ENCODE measurements around the gene BFAR. TPM values are rescaled to one million over a fixed set of nuclear protein-coding genes. Genes with fewer than 3 reads are reported as not detected.

BFAR gene
- total and polyA plus RNA-seq, 2 donors (not counting 1 experiment from before 2014, with no cell fraction given), result 30.7 to 72.9 TPM

- H3K36me3 ChIP-seq (replicated peaks in 1 of 2; ENCODE audit: control extremely low read depth in 1 of 2, control insufficient read depth in 1 of 2, extremely low read depth in 1 of 2, insufficient read depth in 2 of 2, low read length in 1 of 2), result peaks cover 7 to 61% of the 10 kb centered on the region in 2 experiments
- POLR2A ChIA-PET, result interaction anchor here (1.3 kb wide), 1 partner anchor 26 kb away, joined by 3 read pairs; the partner anchor contains the start of gene BFAR
- H3K79me2 ChIP-seq (ENCODE audit: control insufficient read depth, insufficient read depth, low read length), result no peaks in the 10 kb centered on the region
- H2AFZ ChIP-seq (ENCODE audit: insufficient read depth, low read depth, low read length, poor library complexity, severe bottlenecking), result no peak overlapping the region
- Mint-ChIP-seq H3K27ac (peak overlapping the region; percentile 42), H3K4me3 (peak overlapping the region; percentile 7), H3K4me1 (peaks cover 8% of the 10 kb centered on the region), H3K9me3 (ENCODE audit: insufficient read depth) (no peaks in the 10 kb centered on the region), H3K27me3 (no peaks in the 10 kb centered on the region)
- peak; percentile 61 for DNase-seq
- no peaks in the 10 kb centered on the region for H3K27me3 ChIP-seq (replicated peaks in 1 of 4; ENCODE audit: control extremely low read depth in 1 of 4, control insufficient read depth in 3 of 4, insufficient read depth in 4 of 4, low read length in 3 of 4)
- intact Hi-C loops (cut with micrococcal nuclease), result no loop called here
- TF ChIP-seq CTCF (IDR thresholded peaks at IDR 0.05) (no peak), EZH2 (IDR thresholded peaks at IDR 0.05; ENCODE audit: borderline replicate concordance, insufficient read depth, low read depth, low read length, poor library complexity, severe bottlenecking) (no peak)
- no peak overlapping the region for H3K9ac ChIP-seq (ENCODE audit: low read length)
- peak overlapping the region; percentile 25 for H3K4me2 ChIP-seq (replicated peaks; ENCODE audit: low read depth, low read length, poor library complexity, severe bottlenecking)
- H4K20me1 ChIP-seq (ENCODE audit: control insufficient read depth, insufficient read depth, low read length, poor library complexity, severe bottlenecking), result no peaks in the 10 kb centered on the region
- H3K4me3 ChIP-seq (ENCODE audit: control extremely low read depth in 1 of 5, extremely low read depth in 1 of 5, insufficient read depth in 1 of 5, low read depth in 2 of 5, low read length in 4 of 5), result no peak overlapping the region
- peak overlapping the region; percentile 47 to 64 for H3K27ac ChIP-seq (ENCODE audit: low read length in 2 of 2)
- CTCF ChIA-PET, result no interaction called here
- 72% methylated on average over 2 of the region's 2 CpGs for WGBS (ENCODE audit: insufficient coverage)
- ATAC-seq (ENCODE audit: low read depth), result peak; percentile 89
- H3K9me3 ChIP-seq (ENCODE audit: control extremely low read depth in 1 of 3, control insufficient read depth in 2 of 3, insufficient read depth in 1 of 3, low read length in 2 of 3), result no peaks in the 10 kb centered on the region
- H3K4me1 ChIP-seq (ENCODE audit: control insufficient read depth in 2 of 2, insufficient read depth in 2 of 2, low read length in 2 of 2), result peaks cover 6 to 13% of the 10 kb centered on the region in 2 donors
Observed at GRCh38 chr16:14658063-14658462, 25.3 kb downstream of the BFAR start.

- H3K27me3 Mint-ChIP-seq, result no peaks in the 10 kb centered on the region
- WGBS (ENCODE audit: insufficient coverage), result 97% methylated on average over 9 of the region's 16 CpGs
- H2AFZ ChIP-seq (ENCODE audit: insufficient read depth, low read depth, low read length, poor library complexity, severe bottlenecking), result no peak overlapping the region
- H4K20me1 ChIP-seq (ENCODE audit: control insufficient read depth, insufficient read depth, low read length, poor library complexity, severe bottlenecking), result no peaks in the 10 kb centered on the region
- ATAC-seq (ENCODE audit: low read depth), result no peak
- H3K4me2 ChIP-seq (replicated peaks; ENCODE audit: low read depth, low read length, poor library complexity, severe bottlenecking), result no peak overlapping the region
- no peaks in the 10 kb centered on the region for H3K9me3 Mint-ChIP-seq (ENCODE audit: insufficient read depth)
- no peak overlapping the region for H3K4me3 ChIP-seq (ENCODE audit: control extremely low read depth in 1 of 5, extremely low read depth in 1 of 5, insufficient read depth in 1 of 5, low read depth in 2 of 5, low read length in 4 of 5)
- no peak overlapping the region for H3K4me3 Mint-ChIP-seq
- peaks cover 17 to 54% of the 10 kb centered on the region in 2 experiments for H3K36me3 ChIP-seq (replicated peaks in 1 of 2; ENCODE audit: control extremely low read depth in 1 of 2, control insufficient read depth in 1 of 2, extremely low read depth in 1 of 2, insufficient read depth in 2 of 2, low read length in 1 of 2)
- H3K27me3 ChIP-seq (replicated peaks in 1 of 4; ENCODE audit: control extremely low read depth in 1 of 4, control insufficient read depth in 3 of 4, insufficient read depth in 4 of 4, low read length in 3 of 4), result no peaks in the 10 kb centered on the region
- H3K4me1 Mint-ChIP-seq, result peaks cover 11% of the 10 kb centered on the region
- H3K9me3 ChIP-seq (ENCODE audit: control extremely low read depth in 1 of 3, control insufficient read depth in 2 of 3, insufficient read depth in 1 of 3, low read length in 2 of 3), result no peaks in the 10 kb centered on the region
- intact Hi-C loops (cut with micrococcal nuclease), result no loop called here
- no peaks in the 10 kb centered on the region for H3K79me2 ChIP-seq (ENCODE audit: control insufficient read depth, insufficient read depth, low read length)
- ChIA-PET POLR2A (no interaction called here), CTCF (no interaction called here)
- H3K4me1 ChIP-seq (ENCODE audit: control insufficient read depth in 2 of 2, insufficient read depth in 2 of 2, low read length in 2 of 2), result peaks cover 8% of the 10 kb centered on the region in 2 donors
- H3K27ac ChIP-seq (ENCODE audit: low read length in 2 of 2), result no peak overlapping the region
- TF ChIP-seq EZH2 (IDR thresholded peaks at IDR 0.05; ENCODE audit: borderline replicate concordance, insufficient read depth, low read depth, low read length, poor library complexity, severe bottlenecking) (no peak), CTCF (IDR thresholded peaks at IDR 0.05) (no peak)
- no peak overlapping the region for H3K9ac ChIP-seq (ENCODE audit: low read length)
- DNase-seq, result no peak
- no peak overlapping the region for H3K27ac Mint-ChIP-seq
Observed at GRCh38 chr16:14667347-14668266, 34.9 kb downstream of the BFAR start.

All from B cell (primary cell).